Endodermal cell (in vitro differentiated cells): ENCODE results near the gene SH3PXD2A. TPM values are rescaled to one million over a fixed set of nuclear protein-coding genes. Genes with fewer than 3 reads are reported as not detected.

Source experiments
- DNase-seq: peaks from one replicate; pipeline ENCODE4 v3.0.0-alpha.2; 2017
- H3K27ac ChIP-seq: 2 replicates; pipeline ENCODE4 v1.5.1; 2013; ENCODE audit warnings: mild to moderate bottlenecking, low read depth, low read length, moderate library complexity
- H3K27me3 ChIP-seq: 2 replicates; pipeline ENCODE4 v1.6.1; 2013; ENCODE audit warnings: mild to moderate bottlenecking, low read length, moderate library complexity; ENCODE audit not compliant: insufficient read depth, control insufficient read depth, poor library complexity, severe bottlenecking
- H3K36me3 ChIP-seq: 2 replicates; pipeline ENCODE4 v1.7.0; 2013; ENCODE audit warnings: mild to moderate bottlenecking, low read length, moderate library complexity; ENCODE audit not compliant: control insufficient read depth, insufficient read depth
- H3K4me1 ChIP-seq: one replicate; pipeline ENCODE4 v1.7.0; 2013; ENCODE audit warnings: low read length; ENCODE audit not compliant: control insufficient read depth, insufficient read depth
- H3K4me3 ChIP-seq: 2 replicates; pipeline ENCODE4 v1.5.1; 2013; ENCODE audit warnings: mild to moderate bottlenecking, low read length, moderate library complexity
- H3K9ac ChIP-seq: 2 replicates; pipeline ENCODE4 v1.6.1; 2013; ENCODE audit warnings: mild to moderate bottlenecking, low read length, moderate library complexity; ENCODE audit not compliant: poor library complexity, severe bottlenecking; ENCODE audit errors: extremely low read depth
- H3K9me3 ChIP-seq: 2 replicates; pipeline ENCODE4 v1.6.1; 2013; ENCODE audit warnings: mild to moderate bottlenecking, low read length, moderate library complexity; ENCODE audit not compliant: control insufficient read depth
- H3K27ac Mint-ChIP-seq: 2 replicates; pipeline ENCODE4 v1.8.0; 2020; ENCODE audit warnings: mixed read lengths
- H3K27me3 Mint-ChIP-seq: 2 replicates; pipeline ENCODE4 v1.8.0; 2021; ENCODE audit warnings: mild to moderate bottlenecking, mixed read lengths; ENCODE audit not compliant: insufficient read depth
- H3K36me3 Mint-ChIP-seq: 2 replicates; pipeline ENCODE4 v1.8.0; 2020; ENCODE audit warnings: low read depth, mixed read lengths
- H3K4me1 Mint-ChIP-seq: 2 replicates; pipeline ENCODE4 v1.8.0; 2020; ENCODE audit warnings: mixed read lengths
- H3K4me3 Mint-ChIP-seq: 2 replicates; pipeline ENCODE4 v1.8.0; 2020; ENCODE audit warnings: mild to moderate bottlenecking, moderate library complexity, mixed read lengths
- H3K9me3 Mint-ChIP-seq: 2 replicates; pipeline ENCODE4 v1.8.0; 2020; ENCODE audit warnings: mild to moderate bottlenecking, mixed read lengths
- WGBS, 2 experiments: methylation state at CpG; one replicate each; pipeline versions ENCODE4 v1.1.5 to v1.1.7; 2013; ENCODE audit warnings: missing lambda C conversion rate in 2 of 2, mixed read lengths in 1 of 2; ENCODE audit not compliant: insufficient coverage in 1 of 2, insufficient read length in 1 of 2; 5-methylcytosine and 5-hydroxymethylcytosine counted together
- total RNA-seq, 2 donors: library from RNA; stranded (reverse); fragmentation: NEBNext Ultra II Directional in 1 of 2; extraction: Animal tissue kit (Norgen Biotek cat#: 25700) in 1 of 2; gene quantifications; 2 replicates in 1 of 2; 3 replicates in 1 of 2; pipeline ENCODE4 v1.2.1, GENCODE V29; 2021
- TF ChIP-seq, protein P1 (sequence below): fragments of 200-600 bp; sonication (generic); conservative IDR thresholded peaks from 2 replicates; pipeline ENCODE4 v1.5.0; 2021; ENCODE audit warnings: antibody characterized with exemption, mild to moderate bottlenecking

SH3PXD2A gene
- total RNA-seq, 2 donors from 2014 or later, result 15.7 to 22.6 TPM

DNA sequence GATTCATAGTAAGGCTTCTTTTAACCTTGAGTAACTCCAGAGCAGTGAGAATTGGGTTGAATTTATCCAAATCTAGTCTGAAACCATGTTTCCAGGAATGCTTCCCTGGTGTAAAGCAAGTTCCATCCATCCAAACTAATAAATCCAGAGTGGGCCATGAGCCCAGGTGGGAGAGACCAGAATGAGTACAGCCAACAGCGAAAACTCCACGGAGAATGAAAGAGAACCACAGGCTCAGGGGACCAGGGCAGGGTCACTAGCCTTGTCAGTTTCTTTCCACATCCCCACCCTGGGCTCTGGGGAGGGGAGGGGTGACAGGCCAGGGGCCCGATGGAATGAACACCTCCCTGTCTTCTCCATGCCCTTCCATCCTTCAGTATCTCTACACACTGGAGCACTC is 181.8 kb downstream of the SH3PXD2A start:
- H3K9me3 ChIP-seq, result no peaks in the 10 kb centered on the region
- no peak overlapping the region for H3K27ac Mint-ChIP-seq
- no peak overlapping the region for H3K4me3 Mint-ChIP-seq
- H3K36me3 Mint-ChIP-seq, result no peaks in the 10 kb centered on the region
- H3K27ac ChIP-seq, result no peak overlapping the region
- no peaks in the 10 kb centered on the region for H3K4me1 ChIP-seq
- DNase-seq, result no peak
- TF ChIP-seq, protein P1, sequence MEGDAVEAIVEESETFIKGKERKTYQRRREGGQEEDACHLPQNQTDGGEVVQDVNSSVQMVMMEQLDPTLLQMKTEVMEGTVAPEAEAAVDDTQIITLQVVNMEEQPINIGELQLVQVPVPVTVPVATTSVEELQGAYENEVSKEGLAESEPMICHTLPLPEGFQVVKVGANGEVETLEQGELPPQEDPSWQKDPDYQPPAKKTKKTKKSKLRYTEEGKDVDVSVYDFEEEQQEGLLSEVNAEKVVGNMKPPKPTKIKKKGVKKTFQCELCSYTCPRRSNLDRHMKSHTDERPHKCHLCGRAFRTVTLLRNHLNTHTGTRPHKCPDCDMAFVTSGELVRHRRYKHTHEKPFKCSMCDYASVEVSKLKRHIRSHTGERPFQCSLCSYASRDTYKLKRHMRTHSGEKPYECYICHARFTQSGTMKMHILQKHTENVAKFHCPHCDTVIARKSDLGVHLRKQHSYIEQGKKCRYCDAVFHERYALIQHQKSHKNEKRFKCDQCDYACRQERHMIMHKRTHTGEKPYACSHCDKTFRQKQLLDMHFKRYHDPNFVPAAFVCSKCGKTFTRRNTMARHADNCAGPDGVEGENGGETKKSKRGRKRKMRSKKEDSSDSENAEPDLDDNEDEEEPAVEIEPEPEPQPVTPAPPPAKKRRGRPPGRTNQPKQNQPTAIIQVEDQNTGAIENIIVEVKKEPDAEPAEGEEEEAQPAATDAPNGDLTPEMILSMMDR, result no peak
- H3K9me3 Mint-ChIP-seq, result no peaks in the 10 kb centered on the region
- H3K9ac ChIP-seq, result no peak overlapping the region
- no peaks in the 10 kb centered on the region for H3K27me3 ChIP-seq
- no peak overlapping the region for H3K4me3 ChIP-seq
- peaks cover 13% of the 10 kb centered on the region for H3K4me1 Mint-ChIP-seq
- WGBS, 2 experiments, result 88 to 93% methylated on average over 2 to 3 of the region's 3 CpGs
- H3K27me3 Mint-ChIP-seq, result no peaks in the 10 kb centered on the region
- H3K36me3 ChIP-seq, result no peaks in the 10 kb centered on the region

DNA sequence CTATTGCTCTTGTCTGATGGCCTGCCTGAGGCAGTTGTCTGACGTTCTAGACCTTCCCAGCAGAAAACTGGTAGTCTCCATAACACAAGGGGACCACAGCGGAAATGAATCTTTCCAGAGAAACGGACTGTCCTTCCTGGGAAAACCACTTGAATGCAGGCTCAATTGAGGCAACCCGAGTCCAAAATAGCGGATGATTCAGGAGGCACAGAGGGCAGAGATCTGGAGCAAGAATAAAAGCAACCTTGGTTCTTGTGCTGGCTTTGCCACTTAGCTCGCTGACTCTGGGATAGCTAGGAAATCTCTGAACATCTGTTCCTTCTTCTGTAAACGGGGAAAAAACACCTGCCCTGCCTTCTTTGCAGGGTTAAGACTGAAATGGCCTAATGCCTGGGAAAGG is 183.0 kb downstream of the SH3PXD2A start:
- H3K27me3 Mint-ChIP-seq, result no peaks in the 10 kb centered on the region
- Histone ChIP-seq H3K9ac (no peak overlapping the region), H3K27ac (no peak overlapping the region), H3K27me3 (no peaks in the 10 kb centered on the region), H3K9me3 (no peaks in the 10 kb centered on the region), H3K4me1 (no peaks in the 10 kb centered on the region), H3K4me3 (no peak overlapping the region), H3K36me3 (no peaks in the 10 kb centered on the region)
- no peak overlapping the region for H3K4me3 Mint-ChIP-seq
- peaks cover 15% of the 10 kb centered on the region for H3K4me1 Mint-ChIP-seq
- DNase-seq, result no peak
- 90 to 97% methylated on average over 7 of the region's 7 CpGs for WGBS, 2 experiments
- no peak overlapping the region for H3K27ac Mint-ChIP-seq
- TF ChIP-seq, protein P1, result no peak
- no peaks in the 10 kb centered on the region for H3K36me3 Mint-ChIP-seq
- no peaks in the 10 kb centered on the region for H3K9me3 Mint-ChIP-seq

DNA sequence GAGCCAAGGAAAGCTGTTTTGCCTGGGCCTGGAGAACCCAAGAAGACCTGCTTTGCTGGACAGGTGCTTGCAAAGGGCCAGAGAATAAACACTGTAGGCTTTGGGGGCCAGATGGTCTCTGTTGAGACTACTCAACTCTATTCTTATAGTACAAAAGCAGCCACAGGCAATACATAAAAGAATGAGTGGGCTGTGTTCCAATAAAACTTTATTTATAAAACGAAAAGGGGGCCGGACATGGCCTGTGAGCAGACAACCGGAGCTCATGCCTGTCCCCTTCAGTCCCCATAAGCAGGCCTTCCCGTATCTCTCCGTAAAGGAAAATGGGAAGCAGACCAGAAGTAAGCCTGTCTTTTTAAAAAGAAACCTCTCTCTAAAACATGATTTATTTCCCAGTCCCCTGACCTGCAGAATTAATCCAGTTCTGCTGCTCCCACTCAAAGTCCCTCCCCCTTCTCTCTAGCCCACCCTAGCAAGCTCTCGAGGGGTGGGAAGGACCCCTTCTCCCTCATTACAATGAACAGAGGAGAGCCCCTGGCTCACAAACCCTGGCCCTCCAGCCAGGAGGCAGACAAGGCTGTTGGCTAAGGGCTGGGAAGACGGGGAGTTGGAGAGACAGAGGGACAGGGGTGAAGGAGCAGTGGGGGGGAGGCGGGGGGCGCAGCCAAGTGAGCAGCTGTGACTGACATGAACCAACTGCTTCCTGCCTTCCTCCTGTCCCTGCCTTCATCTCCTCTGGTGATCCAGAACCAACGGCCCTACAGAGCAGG is 184.1 kb downstream of the SH3PXD2A start:
- peaks cover 10% of the 10 kb centered on the region for H3K4me1 Mint-ChIP-seq
- H3K9me3 ChIP-seq, result no peaks in the 10 kb centered on the region
- H3K4me3 ChIP-seq, result no peak overlapping the region
- H3K27me3 Mint-ChIP-seq, result no peaks in the 10 kb centered on the region
- no peaks in the 10 kb centered on the region for H3K4me1 ChIP-seq
- no peak for DNase-seq
- H3K27ac Mint-ChIP-seq, result no peak overlapping the region
- H3K27me3 ChIP-seq, result no peaks in the 10 kb centered on the region
- no peaks in the 10 kb centered on the region for H3K36me3 ChIP-seq
- H3K9me3 Mint-ChIP-seq, result no peaks in the 10 kb centered on the region
- TF ChIP-seq, protein P1, result no peak
- no peak overlapping the region for H3K4me3 Mint-ChIP-seq
- H3K27ac ChIP-seq, result no peak overlapping the region
- H3K9ac ChIP-seq, result no peak overlapping the region
- 80 to 91% methylated on average over 4 to 10 of the region's 10 CpGs for WGBS, 2 experiments
- no peaks in the 10 kb centered on the region for H3K36me3 Mint-ChIP-seq
